Endometrial microvascular endothelial cells (primary cell): ENCODE measurements around the gene DAPL1. TPM values are rescaled to one million over a fixed set of nuclear protein-coding genes. Genes with fewer than 3 reads are reported as not detected.
"Not testable (repeated sequence)": the region's sequence is repeated elsewhere in the genome, so short reads cannot be mapped to it uniquely, and the experiment has no call there.

ENCODE experiments used
- in situ Hi-C: cut with HindIII; loops from 2 replicates; pipeline ENCODE4 v1.10.0; 2017; ENCODE audit warnings: low sequenced_read_pairs, low pct_unique_long_range_greater_than_20kb; ENCODE audit errors: inconsistent ontology term
- total RNA-seq: library from RNA; depleted of rRNA; stranded (reverse); fragments of >200 nt; gene quantifications from one replicate; pipeline ENCODE4 v1.2.3, GENCODE V29; 2015; ENCODE audit errors: inconsistent ontology term

DAPL1 gene
- total RNA-seq, 1 donor from 2014 or later = not detected

- in situ Hi-C loops = no loop called here
These were observed 14.7 kb downstream of the DAPL1 start for GRCh38 chr2:158809816-158810215.

- in situ Hi-C loops = no loop called here
These were observed 15.8 kb downstream of the DAPL1 start for GRCh38 chr2:158810731-158811460.

- in situ Hi-C loops = no loop called here
These were observed 20.0 kb downstream of the DAPL1 start for GRCh38 chr2:158815166-158815565.

GRCh38 chr2:158815658-158816057 lies 20.5 kb downstream of the DAPL1 start:
- in situ Hi-C loops = no loop called here

GRCh38 chr2:158817588-158817987 lies 22.5 kb downstream of the DAPL1 start:
- in situ Hi-C loops = no loop called here

- in situ Hi-C loops = no loop called here
These were observed 23.4 kb downstream of the DAPL1 start for GRCh38 chr2:158818511-158818910.

GRCh38 chr2:158822193-158822592 lies 27.1 kb downstream of the DAPL1 start:
- in situ Hi-C loops = no loop called here

GRCh38 chr2:158823486-158824237 lies 28.5 kb downstream of the DAPL1 start:
- in situ Hi-C loops = no loop called here

GRCh38 chr2:158825021-158825420 lies 29.9 kb downstream of the DAPL1 start:
- in situ Hi-C loops = no loop called here

- in situ Hi-C loops = no loop called here
These were observed 31.8 kb downstream of the DAPL1 start for GRCh38 chr2:158826965-158827364.

GRCh38 chr2:158828378-158829164 lies 33.5 kb downstream of the DAPL1 start:
- in situ Hi-C loops = no loop called here

- in situ Hi-C loops = no loop called here
These were observed 34.0 kb downstream of the DAPL1 start for GRCh38 chr2:158829167-158829566.

- in situ Hi-C loops = no loop called here
These were observed 35.1 kb downstream of the DAPL1 start for GRCh38 chr2:158830201-158830600.

- in situ Hi-C loops = no loop called here
These were observed 40.3 kb downstream of the DAPL1 start for GRCh38 chr2:158835431-158835830.

- in situ Hi-C loops = no loop called here
These were observed 42.5 kb downstream of the DAPL1 start for GRCh38 chr2:158837645-158838044.

- in situ Hi-C loops = no loop called here
These were observed 46.7 kb downstream of the DAPL1 start for GRCh38 chr2:158841850-158842249.

- in situ Hi-C loops = no loop called here
These were observed 50.3 kb downstream of the DAPL1 start for GRCh38 chr2:158845444-158845843.

- in situ Hi-C loops = no loop called here
These were observed 50.7 kb downstream of the DAPL1 start for GRCh38 chr2:158845859-158846258.

- in situ Hi-C loops = not testable (repeated sequence)
These were observed 52.4 kb downstream of the DAPL1 start for GRCh38 chr2:158847526-158847925.
